ENCODE data around the gene GLYR1. TPM values are rescaled to one million over a fixed set of nuclear protein-coding genes. Genes with fewer than 3 reads are reported as not detected.
A peak's percentile ranks its signal among the peaks of the same experiment; 100 is the strongest.

Gene GLYR1
- total and polyA plus RNA-seq, 10 of the 15 experiments (the other 5 are each of a cell fraction or from before 2014, with no cell fraction given) = 7.3 to 90.2 (median 57.2) TPM

- TF ChIP-seq YY1 (IDR thresholded peaks at IDR 0.05; ENCODE audit: low read depth, low read length) = peak; percentile 37; the same call in 1 of the 2 replicates
- no peak for TF ChIP-seq EED (IDR thresholded peaks at IDR 0.05; ENCODE audit: low read depth)
- TF ChIP-seq NFIC (IDR thresholded peaks at IDR 0.05; ENCODE audit: low read depth, low read length) = no peak
- TF ChIP-seq EP300 (IDR thresholded peaks at IDR 0.05; ENCODE audit: borderline replicate concordance in 1 of 2, control insufficient read depth in 1 of 2, low read depth in 2 of 2, low read length in 2 of 2) = no peak
- TF ChIP-seq ZNF274 (IDR thresholded peaks at IDR 0.05; ENCODE audit: insufficient read depth, insufficient read length) = no peak
- no peak for TF ChIP-seq WRNIP1 (IDR thresholded peaks at IDR 0.05; ENCODE audit: borderline replicate concordance, low read depth, low read length)
- TF ChIP-seq IKZF1 (conservative IDR thresholded peaks at IDR 0.05) = no peak
- TF ChIP-seq, protein P1, sequence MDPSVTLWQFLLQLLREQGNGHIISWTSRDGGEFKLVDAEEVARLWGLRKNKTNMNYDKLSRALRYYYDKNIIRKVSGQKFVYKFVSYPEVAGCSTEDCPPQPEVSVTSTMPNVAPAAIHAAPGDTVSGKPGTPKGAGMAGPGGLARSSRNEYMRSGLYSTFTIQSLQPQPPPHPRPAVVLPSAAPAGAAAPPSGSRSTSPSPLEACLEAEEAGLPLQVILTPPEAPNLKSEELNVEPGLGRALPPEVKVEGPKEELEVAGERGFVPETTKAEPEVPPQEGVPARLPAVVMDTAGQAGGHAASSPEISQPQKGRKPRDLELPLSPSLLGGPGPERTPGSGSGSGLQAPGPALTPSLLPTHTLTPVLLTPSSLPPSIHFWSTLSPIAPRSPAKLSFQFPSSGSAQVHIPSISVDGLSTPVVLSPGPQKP (IDR thresholded peaks at IDR 0.05; ENCODE audit: low read depth, low read length) = no peak
- TF ChIP-seq JUNB (IDR thresholded peaks at IDR 0.05) = no peak
- TF ChIP-seq, protein P2, sequence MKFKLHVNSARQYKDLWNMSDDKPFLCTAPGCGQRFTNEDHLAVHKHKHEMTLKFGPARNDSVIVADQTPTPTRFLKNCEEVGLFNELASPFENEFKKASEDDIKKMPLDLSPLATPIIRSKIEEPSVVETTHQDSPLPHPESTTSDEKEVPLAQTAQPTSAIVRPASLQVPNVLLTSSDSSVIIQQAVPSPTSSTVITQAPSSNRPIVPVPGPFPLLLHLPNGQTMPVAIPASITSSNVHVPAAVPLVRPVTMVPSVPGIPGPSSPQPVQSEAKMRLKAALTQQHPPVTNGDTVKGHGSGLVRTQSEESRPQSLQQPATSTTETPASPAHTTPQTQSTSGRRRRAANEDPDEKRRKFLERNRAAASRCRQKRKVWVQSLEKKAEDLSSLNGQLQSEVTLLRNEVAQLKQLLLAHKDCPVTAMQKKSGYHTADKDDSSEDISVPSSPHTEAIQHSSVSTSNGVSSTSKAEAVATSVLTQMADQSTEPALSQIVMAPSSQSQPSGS (IDR thresholded peaks at IDR 0.05; ENCODE audit: low read length) = no peak
- TF ChIP-seq RELA (IDR thresholded peaks at IDR 0.05; ENCODE audit: borderline replicate concordance, partially characterized antibody) = no peak
- no peak for TF ChIP-seq STAT1 (conservative IDR thresholded peaks at IDR 0.05)
- no peak for TF ChIP-seq MAX (IDR thresholded peaks at IDR 0.05; ENCODE audit: low read depth, low read length)
- TF ChIP-seq RB1 (IDR thresholded peaks at IDR 0.05; ENCODE audit: borderline replicate concordance) = no peak
- TF ChIP-seq, protein P3, sequence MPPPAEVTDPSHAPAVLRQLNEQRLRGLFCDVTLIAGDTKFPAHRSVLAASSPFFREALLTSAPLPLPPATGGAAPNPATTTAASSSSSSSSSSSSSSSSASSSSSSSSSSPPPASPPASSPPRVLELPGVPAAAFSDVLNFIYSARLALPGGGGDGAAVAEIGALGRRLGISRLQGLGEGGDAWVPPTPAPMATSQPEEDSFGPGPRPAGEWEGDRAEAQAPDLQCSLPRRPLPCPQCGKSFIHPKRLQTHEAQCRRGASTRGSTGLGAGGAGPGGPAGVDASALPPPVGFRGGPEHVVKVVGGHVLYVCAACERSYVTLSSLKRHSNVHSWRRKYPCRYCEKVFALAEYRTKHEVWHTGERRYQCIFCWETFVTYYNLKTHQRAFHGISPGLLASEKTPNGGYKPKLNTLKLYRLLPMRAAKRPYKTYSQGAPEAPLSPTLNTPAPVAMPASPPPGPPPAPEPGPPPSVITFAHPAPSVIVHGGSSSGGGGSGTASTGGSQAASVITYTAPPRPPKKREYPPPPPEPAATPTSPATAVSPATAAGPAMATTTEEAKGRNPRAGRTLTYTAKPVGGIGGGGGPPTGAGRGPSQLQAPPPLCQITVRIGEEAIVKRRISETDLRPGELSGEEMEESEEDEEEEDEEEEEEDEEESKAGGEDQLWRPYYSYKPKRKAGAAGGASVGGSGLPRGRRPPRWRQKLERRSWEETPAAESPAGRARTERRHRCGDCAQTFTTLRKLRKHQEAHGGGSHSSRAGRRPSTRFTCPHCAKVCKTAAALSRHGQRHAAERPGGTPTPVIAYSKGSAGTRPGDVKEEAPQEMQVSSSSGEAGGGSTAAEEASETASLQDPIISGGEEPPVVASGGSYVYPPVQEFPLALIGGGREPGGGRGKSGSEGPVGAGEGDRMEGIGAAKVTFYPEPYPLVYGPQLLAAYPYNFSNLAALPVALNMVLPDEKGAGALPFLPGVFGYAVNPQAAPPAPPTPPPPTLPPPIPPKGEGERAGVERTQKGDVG (CRISPR knock-in tag; IDR thresholded peaks at IDR 0.05) = no peak
- no peak for TF ChIP-seq YBX1 (IDR thresholded peaks at IDR 0.05)
- TF ChIP-seq USF2 (IDR thresholded peaks at IDR 0.05; ENCODE audit: borderline replicate concordance, low read depth, low read length) = no peak
- TF ChIP-seq JUND (IDR thresholded peaks at IDR 0.05; ENCODE audit: low read depth, low read length) = no peak
Observed at GRCh38 chr16:4846503-4846900, 586 bp downstream of the GLYR1 start (continued).
